ENCODE results near the gene GPR26. TPM values are rescaled to one million over a fixed set of nuclear protein-coding genes. Genes with fewer than 3 reads are reported as not detected.
A peak's percentile ranks its signal among the peaks of the same experiment; 100 is the strongest.

GPR26 gene
- total RNA-seq, 4 donors from 2014 or later, result not detected

DNA sequence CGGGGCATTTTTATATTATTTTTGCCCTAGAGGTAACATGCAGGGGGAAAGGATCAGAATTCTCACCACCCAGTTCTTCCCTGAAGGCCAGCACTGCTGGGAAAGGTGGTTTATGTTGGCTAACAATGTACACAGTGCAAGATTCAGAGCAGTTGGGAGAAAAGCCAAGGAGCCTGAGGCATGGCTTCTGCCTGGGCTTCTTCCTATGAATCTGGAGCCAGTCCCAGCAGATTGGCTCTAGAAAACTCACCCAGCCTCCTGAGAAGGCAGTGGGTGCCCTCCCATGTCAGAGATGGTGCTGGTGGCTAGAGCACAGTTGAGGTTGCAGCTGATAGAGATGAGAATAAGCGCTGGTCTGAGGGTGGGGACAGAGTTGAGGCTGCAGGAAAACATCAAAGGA lies 44.7 kb upstream of the GPR26 start:
- Histone ChIP-seq H3K4me3 (no peak overlapping the region), H3K9me3 (no peaks in the 10 kb centered on the region), H3K36me3 (no peaks in the 10 kb centered on the region), H3K27me3 (peaks cover 0 to 8% (median 0%) of the 10 kb centered on the region in 4 donors), H3K27ac (replicated peaks in 1 of 4) (no peak overlapping the region), H3K4me1 (no peaks in the 10 kb centered on the region)
- 79% methylated on average over 2 of the region's 2 CpGs for WGBS
- intact Hi-C loops (cut with DNase I), result no loop called here
- no peak for TF ChIP-seq POLR2AphosphoS5 (IDR thresholded peaks at IDR 0.05)
- TF ChIP-seq POLR2A (IDR thresholded peaks at IDR 0.05; ENCODE audit: low read depth), result no peak
- no peak for TF ChIP-seq CTCF (IDR thresholded peaks at IDR 0.05)
- no peak for TF ChIP-seq EP300 (IDR thresholded peaks at IDR 0.05)
- peak; percentile 64 for DNase-seq (ENCODE audit: extremely low spot score)

DNA sequence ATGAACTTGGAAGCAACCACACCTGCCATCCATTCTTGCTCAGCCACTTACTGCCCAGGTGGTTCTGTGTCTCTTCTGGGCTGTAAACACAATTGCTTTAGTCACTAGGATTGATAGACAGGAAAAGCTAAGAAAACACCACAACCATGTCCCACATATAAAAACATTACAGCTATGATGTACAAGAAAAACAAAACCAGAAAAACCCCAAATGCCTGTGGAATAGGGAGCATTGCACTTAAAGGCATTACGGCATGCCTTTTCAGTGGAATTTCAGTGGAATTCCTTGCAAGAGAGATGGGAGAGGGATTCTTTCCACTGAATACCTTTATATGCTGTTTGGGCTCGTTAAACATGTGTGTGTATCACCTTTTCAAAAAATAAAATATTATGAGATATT lies 44.2 kb upstream of the GPR26 start:
- peaks cover 0 to 8% (median 0%) of the 10 kb centered on the region in 4 donors for H3K27me3 ChIP-seq
- no peak overlapping the region for H3K27ac ChIP-seq (replicated peaks in 1 of 4)
- intact Hi-C loops (cut with DNase I), result no loop called here
- H3K9me3 ChIP-seq, result no peaks in the 10 kb centered on the region
- DNase-seq (ENCODE audit: extremely low spot score), result peak; percentile 12
- no peak overlapping the region for H3K4me3 ChIP-seq
- 84% methylated on average over 2 of the region's 2 CpGs for WGBS
- H3K36me3 ChIP-seq, result no peaks in the 10 kb centered on the region
- H3K4me1 ChIP-seq, result no peaks in the 10 kb centered on the region
- TF ChIP-seq CTCF (IDR thresholded peaks at IDR 0.05) (no peak), EP300 (IDR thresholded peaks at IDR 0.05) (no peak), POLR2AphosphoS5 (IDR thresholded peaks at IDR 0.05) (no peak), POLR2A (IDR thresholded peaks at IDR 0.05; ENCODE audit: low read depth) (no peak)

GRCh38 chr10:123622381-123622780 lies 43.8 kb upstream of the GPR26 start:
- intact Hi-C loops (cut with DNase I), result no loop called here
- H3K4me3 ChIP-seq, result no peak overlapping the region
- TF ChIP-seq POLR2AphosphoS5 (IDR thresholded peaks at IDR 0.05) (no peak), POLR2A (IDR thresholded peaks at IDR 0.05; ENCODE audit: low read depth) (no peak), CTCF (IDR thresholded peaks at IDR 0.05) (no peak), EP300 (IDR thresholded peaks at IDR 0.05) (no peak)
- no peak overlapping the region for H3K27ac ChIP-seq (replicated peaks in 1 of 4)
- 83% methylated on average over 2 of the region's 3 CpGs for WGBS
- peak; percentile 68 for DNase-seq (ENCODE audit: extremely low spot score)
- H3K4me1 ChIP-seq, result no peaks in the 10 kb centered on the region
- no peaks in the 10 kb centered on the region for H3K36me3 ChIP-seq
- no peaks in the 10 kb centered on the region for H3K9me3 ChIP-seq
- peaks cover 0 to 8% (median 0%) of the 10 kb centered on the region in 4 donors for H3K27me3 ChIP-seq

DNA sequence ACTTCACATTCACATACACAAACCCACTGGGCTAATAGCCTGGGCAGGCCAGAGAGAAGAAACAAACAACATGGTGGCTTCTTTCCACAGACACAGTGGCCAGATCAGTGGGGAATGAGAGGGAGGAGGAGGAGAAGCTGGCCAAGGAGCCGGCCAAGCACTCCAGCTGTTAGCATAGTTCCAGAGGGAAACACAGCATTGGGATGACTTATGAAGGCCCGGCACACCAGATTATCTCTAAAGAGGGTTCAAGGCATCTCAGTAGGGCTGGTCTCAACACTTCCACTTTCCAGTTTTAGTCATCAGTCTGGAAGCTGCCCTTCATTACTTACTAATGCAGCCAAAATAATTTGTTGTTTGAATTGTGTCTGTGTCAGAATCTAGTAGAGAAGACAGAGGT lies 42.1 kb upstream of the GPR26 start:
- TF ChIP-seq EP300 (IDR thresholded peaks at IDR 0.05), result no peak
- no peak for TF ChIP-seq POLR2AphosphoS5 (IDR thresholded peaks at IDR 0.05)
- no peak for TF ChIP-seq CTCF (IDR thresholded peaks at IDR 0.05)
- no peak for TF ChIP-seq POLR2A (IDR thresholded peaks at IDR 0.05; ENCODE audit: low read depth)
- Histone ChIP-seq H3K9me3 (peaks cover 0 to 3% (median under 1%) of the 10 kb centered on the region in 4 donors), H3K27me3 (peaks cover 0 to 8% (median 0%) of the 10 kb centered on the region in 4 donors), H3K4me3 (no peak overlapping the region), H3K4me1 (no peaks in the 10 kb centered on the region), H3K36me3 (no peaks in the 10 kb centered on the region), H3K27ac (replicated peaks in 1 of 4) (no peak overlapping the region)
- DNase-seq (ENCODE audit: extremely low spot score), result no peak
- WGBS, result 70% methylated on average over 1 of the region's 2 CpGs
- intact Hi-C loops (cut with DNase I), result no loop called here

GRCh38 chr10:123633106-123633505 lies 33.0 kb upstream of the GPR26 start:
- WGBS, result 87% methylated on average over 3 of the region's 3 CpGs

More at GRCh38 chr10:123633106-123633505, 33.0 kb upstream of the GPR26 start:
- Histone ChIP-seq H3K36me3 (no peaks in the 10 kb centered on the region), H3K27me3 (no peaks in the 10 kb centered on the region), H3K4me3 (no peak overlapping the region), H3K4me1 (no peaks in the 10 kb centered on the region), H3K9me3 (peaks cover 0 to 15% (median 9%) of the 10 kb centered on the region in 4 donors), H3K27ac (replicated peaks in 1 of 4) (no peak overlapping the region)
- intact Hi-C loops (cut with DNase I), result no loop called here
- DNase-seq (ENCODE audit: extremely low spot score), result peak; percentile 42
- TF ChIP-seq EP300 (IDR thresholded peaks at IDR 0.05), result no peak
- no peak for TF ChIP-seq CTCF (IDR thresholded peaks at IDR 0.05)
- no peak for TF ChIP-seq POLR2A (IDR thresholded peaks at IDR 0.05; ENCODE audit: low read depth)
- TF ChIP-seq POLR2AphosphoS5 (IDR thresholded peaks at IDR 0.05), result no peak
